ENCODE measurements around the gene EPRS1. TPM values are rescaled to one million over a fixed set of nuclear protein-coding genes. Genes with fewer than 3 reads are reported as not detected.
A peak's percentile ranks its signal among the peaks of the same experiment; 100 is the strongest.

Gene EPRS1
- total RNA-seq: 100 to 1,000 TPM in 1 of 4 donors, 10 to 100 TPM in 3; 16.8 to 101 (median 52.2) TPM

DNA sequence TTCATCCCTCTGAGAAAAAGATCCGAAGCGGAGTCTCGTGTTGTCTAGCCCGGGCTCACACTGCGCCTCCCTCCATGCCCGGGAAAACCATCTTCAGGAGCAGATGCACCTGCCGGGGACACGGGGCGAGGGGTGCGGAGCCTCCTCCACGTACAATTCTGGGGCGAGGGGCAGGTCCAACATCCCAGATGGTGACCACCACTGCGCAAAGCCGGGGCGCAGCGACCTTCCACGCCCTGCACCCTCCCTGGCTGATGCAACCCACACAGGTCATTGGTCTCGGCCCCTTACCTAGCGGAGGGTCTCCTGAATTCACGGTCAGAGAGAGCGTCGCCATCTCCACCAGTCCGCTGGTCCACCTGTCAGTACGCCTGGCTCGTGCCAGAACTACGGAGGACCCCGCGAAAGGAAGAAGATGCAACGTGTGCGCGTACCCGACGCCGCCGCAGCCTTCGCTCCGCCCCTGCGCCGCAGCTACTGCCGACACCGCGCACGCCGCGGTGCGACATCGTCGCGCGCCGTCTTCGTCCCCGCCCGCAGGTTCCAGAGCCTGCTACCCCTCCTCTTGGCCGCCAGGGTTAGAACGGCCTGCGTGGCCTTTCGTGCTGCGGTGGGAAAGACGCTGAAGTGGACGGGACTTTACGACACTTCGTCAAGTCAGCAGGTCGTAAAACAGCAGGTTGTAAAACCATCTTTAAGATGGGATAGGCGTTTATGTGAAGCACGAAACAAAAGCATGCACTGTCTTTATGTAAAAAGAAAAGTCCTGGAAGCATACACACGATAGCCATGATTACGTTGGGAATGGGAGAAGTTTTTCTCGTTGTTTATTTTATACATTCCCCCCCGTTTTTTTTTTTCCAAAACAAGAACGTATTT is at the start of gene EPRS1:
TSS of gene EPRS1 (minus strand) at position 454 of the 879 bp plus-strand sequence. CDS start at position 337, 117 bp downstream.
- Histone ChIP-seq H3K27ac (peak within 1 kb of the TSS; percentile 87 to 90), H3K4me1 (no peaks in the 10 kb centered on the region), H3K36me3 (no peaks in the 10 kb centered on the region), H3K9me3 (no peaks in the 10 kb centered on the region), H3K27me3 (no peaks in the 10 kb centered on the region), H3K4me3 (peak within 1 kb of the TSS; percentile 73 to 88)
- peak; percentile 59 to 66 for TF ChIP-seq POLR2A (IDR thresholded peaks at IDR 0.05)
- peak; percentile 49 to 90 (median 78) for TF ChIP-seq CTCF (IDR thresholded peaks at IDR 0.05)
- intact Hi-C loops (cut with DNase I; ENCODE audit: low total_unique reads): no loop called here
- DNase-seq: peak; percentile 92

GRCh38 chr1:220094016-220094911 is 48.0 kb upstream of the EPRS1 start, which contains the start of gene IARS2:
TSS of gene IARS2 (plus strand) at chr1:220094132. CDS start at chr1:220094217, 85 bp downstream.
- H3K36me3 ChIP-seq: no peaks in the 10 kb centered on the region
- peaks cover 0 to 8% of the 10 kb centered on the region in 2 donors for H3K4me1 ChIP-seq
- H3K4me3 ChIP-seq: peak within 1 kb of the TSS; percentile 82 to 89
- H3K27me3 ChIP-seq: no peaks in the 10 kb centered on the region
- no peaks in the 10 kb centered on the region for H3K9me3 ChIP-seq
- intact Hi-C loops (cut with DNase I; ENCODE audit: low total_unique reads): no loop called here
- H3K27ac ChIP-seq: peak within 1 kb of the TSS; percentile 80 to 91
- TF ChIP-seq CTCF (IDR thresholded peaks at IDR 0.05) (no peak), POLR2A (IDR thresholded peaks at IDR 0.05) (peak in 1 of 2 donors; percentile 45)
- DNase-seq: peak in 1 of 2 donors; percentile 88

- Histone ChIP-seq H3K36me3 (no peaks in the 10 kb centered on the region), H3K27ac (peak overlapping the region; percentile 17 to 91), H3K27me3 (no peaks in the 10 kb centered on the region), H3K4me3 (peak overlapping the region; percentile 82 to 89), H3K9me3 (no peaks in the 10 kb centered on the region), H3K4me1 (peaks cover 0 to 8% of the 10 kb centered on the region in 2 donors)
- DNase-seq: peak in 1 of 2 donors; percentile 85
- TF ChIP-seq CTCF (IDR thresholded peaks at IDR 0.05): no peak
- no peak for TF ChIP-seq POLR2A (IDR thresholded peaks at IDR 0.05)
- intact Hi-C loops (cut with DNase I; ENCODE audit: low total_unique reads): no loop called here
Measured at GRCh38 chr1:220093361-220094015, 47.2 kb upstream of the EPRS1 start.

DNA sequence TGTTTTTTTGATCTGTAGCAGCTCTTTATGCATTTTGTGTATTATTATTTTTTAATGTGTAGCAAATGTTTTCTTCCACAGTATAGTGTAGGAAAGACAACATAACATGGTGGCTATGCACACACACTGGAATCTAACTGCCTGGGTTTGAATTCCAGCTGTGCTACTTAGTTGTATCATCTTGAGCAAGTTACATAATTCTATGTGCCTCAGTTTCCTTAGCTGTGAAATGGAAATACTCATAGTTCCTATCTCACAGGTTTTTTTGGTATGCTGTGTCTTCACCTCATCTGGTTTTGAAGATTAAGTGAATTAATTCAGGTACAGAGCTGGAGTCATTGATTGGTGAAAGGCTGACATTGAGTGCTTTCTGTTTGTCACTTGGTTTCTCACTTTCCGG is 46.4 kb upstream of the EPRS1 start:
- Histone ChIP-seq H3K36me3 (no peaks in the 10 kb centered on the region), H3K4me1 (peaks cover 0 to 8% of the 10 kb centered on the region in 2 donors), H3K9me3 (no peaks in the 10 kb centered on the region), H3K4me3 (no peak overlapping the region), H3K27ac (no peak overlapping the region), H3K27me3 (no peaks in the 10 kb centered on the region)
- TF ChIP-seq POLR2A (IDR thresholded peaks at IDR 0.05) (no peak), CTCF (IDR thresholded peaks at IDR 0.05) (no peak)
- DNase-seq: no peak
- intact Hi-C loops (cut with DNase I; ENCODE audit: low total_unique reads): no loop called here

All from uterus (tissue), 4 donors.